G401.6 (cell line): ENCODE results near the gene WNT8A.
A peak's percentile ranks its signal among the peaks of the same experiment; 100 is the strongest.
"Not testable (repeated sequence)": the region's sequence is repeated elsewhere in the genome, so short reads cannot be mapped to it uniquely, and the experiment has no call there.

ENCODE experiments used
- FAIRE-seq: peaks from 2 replicates; lab custom pipeline; 2012; peaks lifted over from hg19 to GRCh38; lab: Jason Lieb, UNC

WNT8A gene, protein sequence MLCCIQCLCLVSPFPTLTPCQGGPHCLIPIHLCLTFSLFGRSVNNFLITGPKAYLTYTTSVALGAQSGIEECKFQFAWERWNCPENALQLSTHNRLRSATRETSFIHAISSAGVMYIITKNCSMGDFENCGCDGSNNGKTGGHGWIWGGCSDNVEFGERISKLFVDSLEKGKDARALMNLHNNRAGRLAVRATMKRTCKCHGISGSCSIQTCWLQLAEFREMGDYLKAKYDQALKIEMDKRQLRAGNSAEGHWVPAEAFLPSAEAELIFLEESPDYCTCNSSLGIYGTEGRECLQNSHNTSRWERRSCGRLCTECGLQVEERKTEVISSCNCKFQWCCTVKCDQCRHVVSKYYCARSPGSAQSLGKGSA

DNA sequence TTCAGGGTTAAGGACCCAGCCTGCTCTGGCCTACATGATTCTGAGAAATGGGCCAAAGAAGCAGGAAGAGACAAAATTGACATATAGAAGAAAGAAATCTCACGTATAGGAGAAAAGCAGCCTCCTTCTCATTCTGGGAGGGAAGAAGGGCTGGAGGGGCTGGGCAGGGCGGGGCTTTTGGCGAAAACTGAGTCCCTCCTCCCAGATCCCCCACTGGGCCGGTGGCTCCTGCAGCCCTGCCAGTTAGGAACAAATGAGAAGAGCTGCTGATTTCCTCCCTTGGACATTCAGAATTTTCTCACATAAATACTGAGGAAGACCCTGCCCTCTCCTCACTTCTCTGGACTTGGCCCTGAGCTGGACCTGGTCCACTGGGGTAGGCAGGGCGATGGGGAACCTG lies at the start of gene WNT8A:
WNT8A (plus strand) TSS at position 332 of the 400 bp plus-strand sequence. CDS start 95 bp downstream, outside the sequence.
- FAIRE-seq, result no peak

DNA sequence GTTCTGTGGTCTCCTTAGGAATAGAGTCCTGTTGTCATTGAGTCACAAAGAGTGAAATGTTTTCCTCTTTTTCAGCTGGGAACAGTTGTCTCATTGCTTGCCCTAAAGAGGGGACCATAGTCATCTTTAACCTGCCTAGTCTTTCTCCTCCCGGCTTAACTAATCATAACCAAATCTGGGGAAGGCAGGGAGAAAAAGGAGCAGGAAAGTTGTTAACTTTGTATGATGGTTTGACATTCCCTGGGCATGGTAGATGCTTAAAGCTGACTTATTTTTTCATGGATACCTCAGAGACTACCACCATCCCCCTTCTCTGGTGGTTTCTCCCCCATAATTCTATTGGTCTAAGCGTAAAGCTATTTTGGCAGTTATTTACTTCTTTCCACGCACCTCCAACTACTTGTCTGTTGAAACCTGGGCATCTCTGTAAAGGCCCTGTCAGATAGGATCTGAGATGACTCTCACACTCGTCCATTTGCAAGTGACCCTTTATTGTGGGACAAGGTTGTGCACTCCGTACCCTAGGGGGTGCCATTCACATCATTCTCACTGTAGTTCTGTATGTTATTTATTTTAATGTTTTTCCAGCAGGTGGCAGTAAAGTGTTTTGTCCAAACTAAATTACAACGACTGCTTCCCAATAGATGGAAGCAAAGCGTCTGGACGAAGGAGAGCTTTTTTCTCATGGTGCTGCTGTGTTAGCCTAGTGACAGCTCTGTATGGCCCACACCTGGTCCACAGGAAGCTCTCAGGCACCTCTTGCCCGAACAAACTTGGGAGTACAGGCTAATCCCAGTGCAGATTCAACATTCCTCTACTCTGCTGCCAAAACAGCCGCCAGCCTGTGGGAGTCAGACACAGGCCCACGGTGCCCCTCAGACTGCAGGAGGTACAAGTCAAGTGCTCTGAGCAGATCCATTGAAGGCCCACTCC lies 48.0 kb upstream of the WNT8A start:
- FAIRE-seq, result peak; percentile 95

DNA sequence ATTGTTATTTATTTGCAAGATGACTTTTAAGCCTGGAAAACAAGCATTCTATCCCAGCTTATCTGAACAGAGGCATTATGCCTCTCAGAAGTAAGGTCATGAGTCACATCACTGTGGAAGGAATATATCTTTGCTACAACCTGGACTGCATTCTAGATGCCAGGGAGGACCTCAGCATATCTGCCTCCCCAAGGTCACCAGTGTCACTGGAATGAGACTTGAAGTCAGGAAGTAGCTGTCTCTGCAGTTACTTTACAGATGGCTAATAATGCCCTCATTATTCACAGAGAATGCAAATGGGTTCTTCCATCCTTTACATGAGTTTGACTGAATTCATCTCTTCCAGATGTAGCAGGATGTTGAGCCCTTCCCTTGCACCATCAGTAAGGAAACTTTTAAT lies 46.6 kb upstream of the WNT8A start:
- FAIRE-seq, result no peak

DNA sequence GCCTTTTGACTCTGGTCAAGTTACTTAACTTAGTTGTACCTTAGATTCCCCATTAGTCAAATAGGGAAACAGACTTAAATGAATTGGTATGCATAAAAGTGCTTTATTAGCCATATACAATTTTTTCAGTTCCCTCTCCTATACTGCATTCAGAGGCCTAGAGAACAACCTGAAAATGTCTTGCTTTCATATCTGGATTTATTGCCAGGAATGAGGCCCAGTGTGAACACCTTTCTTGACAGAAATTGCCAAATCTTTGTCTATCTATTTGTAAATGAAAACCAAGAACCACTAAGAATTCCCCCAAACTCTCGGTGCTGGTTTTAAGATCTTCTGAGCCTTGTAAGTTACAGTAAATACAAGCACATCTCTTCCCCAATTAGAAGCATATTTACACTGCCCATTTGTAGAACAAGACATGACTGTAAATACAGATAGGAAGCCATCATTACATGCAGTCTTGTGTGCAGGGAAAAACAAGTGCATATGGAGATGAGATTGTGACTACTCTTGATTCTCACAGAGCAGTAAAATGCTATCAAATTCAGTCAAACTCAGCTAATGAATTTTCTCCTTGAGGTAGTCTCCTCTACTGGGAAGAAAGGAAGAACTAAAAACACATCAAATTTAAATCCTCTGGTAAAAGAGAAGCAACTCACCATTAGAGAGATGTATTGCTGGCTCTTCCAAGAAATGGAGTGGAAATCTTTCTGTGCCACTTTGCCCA lies 45.8 kb upstream of the WNT8A start:
- FAIRE-seq, result no peak

DNA sequence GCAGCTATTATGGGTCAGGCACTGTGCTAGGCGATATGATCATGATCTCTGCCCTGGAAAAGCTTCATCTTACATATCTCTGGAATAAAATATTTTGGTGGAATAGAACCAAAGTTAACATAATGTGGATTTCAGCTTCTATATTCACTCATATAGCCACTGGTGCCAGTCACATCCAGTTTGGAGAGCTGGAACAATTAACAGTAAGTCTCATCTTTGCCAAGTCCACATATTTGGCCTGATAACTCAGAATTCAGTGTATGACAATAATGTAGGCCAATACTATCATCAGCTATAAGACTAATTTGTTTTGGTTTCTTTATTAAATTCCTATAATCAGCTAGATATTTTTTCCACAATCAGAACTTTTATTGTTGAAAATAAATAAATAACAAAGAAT lies 45.0 kb upstream of the WNT8A start:
- FAIRE-seq, result no peak

DNA sequence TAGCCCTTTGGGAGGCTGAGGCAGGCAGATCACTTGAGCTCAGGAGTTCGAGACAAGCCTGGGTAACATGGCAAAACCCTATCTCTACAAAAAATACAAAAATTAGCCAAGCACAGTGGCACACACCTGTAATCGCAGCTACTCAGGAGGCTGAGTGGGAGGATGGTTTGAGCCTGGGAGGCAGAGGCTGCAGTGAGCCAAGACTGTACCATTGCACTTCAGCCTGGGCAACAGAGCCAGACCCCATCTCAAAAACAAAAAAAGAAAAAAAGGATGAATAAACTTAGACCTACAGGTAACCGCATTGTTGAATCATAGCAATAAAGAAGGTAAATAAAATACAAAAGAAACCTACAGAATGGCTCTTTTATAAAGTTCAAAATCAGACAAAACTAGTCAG lies 38.5 kb upstream of the WNT8A start:
- FAIRE-seq, result not testable (repeated sequence)

DNA sequence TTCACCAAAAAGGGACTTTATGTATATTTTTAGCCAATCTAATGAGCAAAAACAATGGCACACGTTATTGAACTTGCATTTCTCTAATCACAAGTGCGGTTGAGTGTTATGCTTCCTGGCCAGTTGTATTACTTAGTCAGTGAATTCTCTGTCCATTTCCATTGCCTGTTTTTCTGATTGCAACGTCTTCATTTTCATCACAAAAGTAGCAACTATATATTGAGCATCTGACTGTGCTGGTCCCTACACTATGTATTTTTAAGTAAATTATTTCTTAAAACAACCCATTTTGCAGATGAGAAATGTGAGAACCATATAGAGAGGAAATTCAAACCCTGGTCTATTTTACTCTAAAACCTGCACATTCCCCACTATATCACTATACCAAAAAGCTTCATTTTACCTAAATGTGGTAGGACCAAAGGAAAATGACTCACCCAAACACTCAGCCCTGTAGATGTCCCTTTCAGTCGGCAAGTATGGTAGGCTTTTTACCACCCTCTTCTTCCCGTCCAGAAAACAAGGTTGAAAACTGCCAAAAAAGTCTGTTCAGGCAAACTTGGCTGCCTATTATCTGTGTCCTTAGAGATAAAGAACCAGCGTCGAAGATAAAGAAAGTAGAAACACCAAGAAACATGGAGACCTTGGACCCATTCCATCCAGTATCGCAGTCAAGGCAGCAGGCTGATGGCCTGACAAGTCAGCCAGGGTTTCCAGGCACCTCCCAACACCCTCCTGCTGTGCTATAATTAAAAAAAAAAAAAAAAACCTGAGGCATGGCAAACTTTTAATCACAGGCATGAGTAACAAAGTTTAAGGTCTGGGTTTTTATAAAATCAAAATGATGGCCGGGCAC lies 32.2 kb upstream of the WNT8A start:
- no peak for FAIRE-seq

DNA sequence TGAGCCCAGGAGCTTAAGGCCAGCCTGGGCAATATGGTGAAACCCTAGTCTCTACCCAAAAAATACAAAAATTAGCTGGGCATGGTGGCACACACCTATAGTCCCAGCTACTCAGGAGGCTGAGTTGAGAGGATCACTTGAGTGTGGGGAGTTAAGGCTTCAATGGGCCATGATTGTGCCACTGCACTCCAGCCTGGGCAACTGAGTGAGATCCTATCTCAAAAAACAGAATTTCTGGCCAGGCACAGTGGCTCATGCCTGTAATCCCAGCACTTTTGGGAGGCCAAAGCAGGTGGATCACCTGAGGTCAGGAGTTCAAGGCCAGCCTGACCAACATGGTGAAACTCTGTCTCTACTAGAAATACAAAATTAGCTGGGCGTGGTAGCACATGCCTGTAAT lies 31.1 kb upstream of the WNT8A start:
- not testable (repeated sequence) for FAIRE-seq

DNA sequence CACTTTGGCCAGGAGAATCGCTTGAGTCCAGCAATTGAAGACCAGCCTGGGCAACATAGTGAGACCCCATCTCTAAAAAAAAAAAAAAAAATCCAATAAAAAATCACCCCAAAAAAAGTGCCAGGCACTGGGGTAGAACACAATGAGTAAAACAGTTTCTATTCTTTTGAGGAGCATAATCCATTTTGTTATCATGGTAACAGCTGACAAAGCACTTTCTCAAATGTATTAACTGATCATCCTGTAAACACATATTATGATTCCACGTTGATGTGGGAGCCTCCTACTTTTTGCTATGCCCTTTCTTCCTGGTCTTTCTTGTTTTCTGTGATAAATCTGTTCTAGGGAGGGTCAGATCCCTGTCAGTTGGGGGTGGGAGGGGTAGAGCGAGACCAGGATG lies 30.3 kb upstream of the WNT8A start:
- no peak for FAIRE-seq

DNA sequence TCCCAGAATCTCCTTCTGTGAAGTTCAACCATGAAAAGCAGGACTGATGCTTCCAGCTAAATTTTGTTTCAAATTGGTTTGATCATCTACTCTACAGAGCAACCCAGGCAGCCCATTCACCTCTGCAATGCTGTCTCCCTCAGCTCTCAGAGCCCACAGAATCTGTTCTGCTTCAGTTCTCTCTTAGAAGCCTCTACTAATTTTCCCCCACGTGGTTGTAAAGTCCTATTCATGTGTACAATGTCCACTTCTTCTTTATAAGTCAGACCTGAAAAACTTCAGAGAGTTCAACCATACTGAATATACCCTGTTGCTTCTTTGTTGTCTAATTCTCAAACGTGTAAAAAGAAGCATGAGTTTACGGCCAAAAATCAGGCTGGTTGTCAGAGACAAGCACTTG lies 29.6 kb upstream of the WNT8A start:
- FAIRE-seq, result no peak

DNA sequence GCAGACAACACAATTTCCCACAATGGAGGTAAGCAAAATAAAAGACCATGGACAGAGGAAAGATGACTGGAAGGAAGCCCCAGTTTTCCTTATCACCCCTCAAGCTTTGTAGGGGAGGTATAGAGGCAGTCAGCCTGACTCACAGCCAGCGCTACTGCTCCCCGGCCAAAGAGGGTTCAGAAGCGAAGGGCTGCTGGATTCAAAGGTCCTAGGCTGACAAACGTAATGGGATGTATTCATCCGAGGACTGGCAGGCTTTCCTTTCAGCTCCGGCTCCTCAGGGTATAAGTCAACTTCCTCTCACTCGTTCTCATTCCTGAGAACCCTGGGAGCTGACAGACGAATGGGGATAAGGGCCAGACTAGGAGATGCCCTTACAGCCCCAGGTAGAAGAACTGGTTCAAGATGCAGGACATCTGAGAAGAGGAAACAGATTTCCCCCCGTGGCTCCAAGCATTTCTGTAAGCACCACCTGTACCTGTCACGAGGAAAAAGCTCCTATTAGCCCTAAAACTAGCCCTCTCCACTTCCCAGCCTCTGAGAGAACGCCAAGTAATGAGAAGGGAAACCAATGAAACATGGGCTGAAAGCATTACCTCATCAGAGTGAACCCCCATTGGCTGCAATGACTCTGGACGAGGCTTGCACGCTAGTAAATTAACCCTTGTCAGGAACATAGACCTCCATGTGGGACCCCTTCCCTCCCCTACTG lies 28.8 kb upstream of the WNT8A start:
- FAIRE-seq, result no peak

DNA sequence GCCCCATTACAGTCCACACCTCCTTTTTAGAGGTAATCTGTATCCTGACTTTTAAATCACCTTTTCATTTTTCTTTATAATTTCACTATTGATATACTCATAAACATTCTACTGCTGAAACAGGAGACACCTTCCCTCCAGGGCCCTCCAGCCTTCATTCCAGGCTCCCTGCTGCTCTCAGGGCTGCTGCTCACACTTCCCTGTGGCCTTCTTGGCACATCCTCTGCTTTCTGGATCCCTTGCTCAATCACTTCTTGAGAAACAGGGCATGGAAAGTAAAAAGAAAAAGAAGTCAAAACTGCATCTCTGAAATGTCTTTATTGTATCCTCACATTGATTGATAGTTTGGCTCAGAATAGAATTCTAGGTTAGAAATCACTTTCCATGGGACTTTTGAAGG lies 19.3 kb upstream of the WNT8A start:
- FAIRE-seq, result no peak

DNA sequence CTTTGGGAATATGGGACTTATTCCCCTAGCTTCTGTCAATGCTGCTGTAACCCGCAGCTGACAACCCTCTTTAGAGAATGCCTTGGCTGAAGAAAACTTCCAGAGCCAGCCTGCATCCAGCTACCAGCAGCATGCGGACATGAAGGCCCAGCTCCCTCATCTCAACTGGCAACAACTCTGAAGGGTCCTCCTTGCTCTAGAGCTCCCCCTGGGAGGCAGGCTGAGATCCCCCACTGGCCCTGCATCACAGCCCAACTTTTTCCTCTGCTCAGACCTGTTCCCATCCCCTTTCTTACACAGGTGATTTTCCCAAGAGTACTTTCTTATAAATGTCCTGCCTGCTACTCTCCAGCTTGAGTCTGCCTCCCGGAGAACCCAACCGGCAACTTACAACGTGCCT lies 18.7 kb upstream of the WNT8A start:
- FAIRE-seq, result no peak

DNA sequence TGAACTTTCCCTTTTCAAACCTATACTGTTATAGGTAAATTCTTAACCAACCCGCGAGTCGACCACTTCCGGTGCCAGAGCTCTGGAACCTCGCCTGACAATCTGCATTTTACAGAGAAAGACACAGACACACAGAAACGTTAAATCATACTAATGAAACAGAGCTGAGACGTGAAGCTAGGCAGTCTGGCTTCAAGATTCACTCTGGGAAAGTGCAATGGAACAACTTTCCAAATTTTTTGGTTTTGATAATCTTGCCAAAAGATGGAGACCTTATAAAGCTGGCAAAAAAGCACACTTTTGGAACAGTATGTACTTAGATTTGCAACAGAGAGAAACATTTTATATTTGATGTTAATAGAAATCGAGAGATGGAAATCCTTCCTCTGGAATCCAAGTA lies 15.9 kb upstream of the WNT8A start:
- FAIRE-seq, result no peak

DNA sequence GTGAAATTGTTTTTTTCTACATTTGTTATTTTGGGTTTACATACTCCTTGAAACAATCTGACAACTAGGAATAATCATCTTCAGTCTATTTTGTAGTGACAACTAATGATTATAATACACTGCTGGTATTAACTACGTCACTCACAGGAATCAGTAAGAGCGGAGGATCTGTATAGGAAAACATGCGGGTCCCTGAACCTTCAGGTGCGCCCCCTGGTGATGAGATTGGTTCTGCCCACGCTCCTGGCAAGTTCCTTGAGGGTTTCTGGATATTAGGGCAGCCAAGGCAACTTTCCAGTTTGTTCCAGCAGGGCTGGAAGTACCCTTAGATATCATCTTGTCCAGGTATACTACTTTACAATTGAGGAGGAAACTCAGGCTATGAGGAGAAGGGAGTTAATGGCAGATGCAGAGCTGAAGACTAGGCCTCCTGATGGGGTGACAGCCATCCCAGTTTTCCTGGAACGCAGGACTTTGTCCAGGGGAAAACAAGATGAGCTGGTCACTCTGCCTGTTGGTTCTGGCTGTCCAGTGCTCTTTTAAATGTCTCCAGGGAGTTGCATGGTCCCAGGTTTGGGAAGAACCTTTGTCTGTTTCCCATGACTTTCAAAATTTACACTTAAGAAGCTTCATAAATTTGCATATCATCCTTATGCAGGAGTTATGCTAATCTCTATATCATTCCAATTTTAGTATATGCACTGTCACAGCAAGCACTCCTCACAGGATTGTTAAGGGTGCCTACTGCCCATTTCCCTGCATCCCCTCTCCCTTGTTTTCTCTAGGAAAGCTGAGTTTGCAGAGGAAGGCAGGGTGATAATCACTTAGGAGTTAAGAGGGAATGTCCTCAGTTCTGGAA lies 14.9 kb upstream of the WNT8A start:
- FAIRE-seq, result peak; percentile 91

DNA sequence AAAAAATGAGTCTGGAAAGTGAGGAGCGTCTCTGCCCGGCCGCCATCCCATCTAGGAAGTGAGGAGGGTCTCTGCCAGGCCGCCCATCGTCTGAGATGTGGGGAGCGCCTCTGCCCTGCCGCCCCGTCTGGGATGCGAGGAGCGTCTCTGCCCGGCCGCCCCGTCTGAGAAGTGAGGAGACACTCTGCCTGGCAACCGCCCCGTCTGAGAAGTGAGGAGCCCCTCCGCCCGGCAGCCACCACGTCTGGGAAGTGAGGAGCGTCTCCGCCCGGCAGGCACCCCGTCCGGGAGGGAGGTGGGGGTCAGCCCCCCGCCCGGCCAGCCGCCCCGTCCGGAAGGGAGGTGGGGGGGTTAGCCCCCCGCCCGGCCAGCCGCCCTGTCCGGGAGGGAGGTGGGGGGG lies 13.8 kb upstream of the WNT8A start:
- FAIRE-seq, result not testable (repeated sequence)

DNA sequence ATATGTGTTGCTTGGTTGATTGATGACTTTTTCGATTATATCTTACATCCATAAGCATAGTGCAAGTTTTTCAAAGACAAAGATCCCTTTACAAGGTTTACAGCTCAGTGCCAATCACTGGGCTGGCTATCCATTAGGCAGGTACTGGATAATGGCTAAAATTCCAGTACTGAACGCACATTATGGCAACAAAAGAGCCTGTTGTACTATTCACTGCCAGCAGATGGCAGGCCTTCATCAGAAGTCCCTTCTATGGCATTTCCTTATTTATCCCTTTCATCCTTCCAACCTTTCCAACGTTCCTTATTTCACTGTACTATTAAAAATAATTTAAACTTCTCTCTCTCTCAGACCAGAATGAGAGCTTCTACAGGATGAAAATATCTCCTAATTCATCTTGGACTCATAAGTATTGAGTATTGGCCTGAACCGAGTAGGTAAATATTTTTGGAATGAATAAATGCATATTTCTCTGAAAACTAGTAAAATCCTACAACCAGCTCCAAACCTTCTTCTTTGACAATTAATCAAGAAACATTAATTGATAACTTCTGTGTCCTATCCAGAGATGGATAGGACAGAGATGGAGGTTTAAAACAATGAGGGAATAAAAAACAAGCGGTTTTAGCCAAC lies 6.7 kb upstream of the WNT8A start:
- peak; percentile 94 for FAIRE-seq

DNA sequence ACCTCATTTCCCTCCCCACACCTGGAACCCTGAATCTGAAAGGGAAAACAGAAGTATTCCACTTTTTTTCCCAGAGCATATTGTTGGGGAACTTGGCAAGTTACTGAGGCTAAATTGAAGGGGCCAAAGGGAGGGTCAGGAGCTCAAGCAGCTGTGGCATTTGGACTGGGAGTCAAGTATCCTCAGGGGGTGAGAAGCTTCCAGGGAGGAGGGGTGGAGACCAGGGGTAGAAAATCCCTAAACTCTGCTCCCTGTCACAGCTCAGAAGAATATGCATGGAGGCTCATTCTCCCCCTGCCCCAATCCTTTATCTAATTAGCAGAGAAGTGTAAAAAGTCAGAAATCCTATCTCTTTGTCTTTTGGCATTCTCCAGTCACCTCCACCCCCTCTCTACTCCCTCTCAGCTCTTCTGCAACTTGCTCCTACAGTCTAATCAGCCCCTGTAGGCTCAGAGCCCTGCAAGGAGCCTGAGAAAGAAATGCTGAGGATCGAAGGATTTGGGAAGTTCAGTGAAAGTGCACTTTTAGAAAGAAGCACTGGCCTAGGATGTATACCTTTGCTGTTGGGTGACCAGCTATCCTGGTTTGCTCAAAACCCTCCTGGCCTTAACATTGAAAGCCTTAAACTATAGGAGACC lies 5.7 kb upstream of the WNT8A start:
- FAIRE-seq, result no peak

DNA sequence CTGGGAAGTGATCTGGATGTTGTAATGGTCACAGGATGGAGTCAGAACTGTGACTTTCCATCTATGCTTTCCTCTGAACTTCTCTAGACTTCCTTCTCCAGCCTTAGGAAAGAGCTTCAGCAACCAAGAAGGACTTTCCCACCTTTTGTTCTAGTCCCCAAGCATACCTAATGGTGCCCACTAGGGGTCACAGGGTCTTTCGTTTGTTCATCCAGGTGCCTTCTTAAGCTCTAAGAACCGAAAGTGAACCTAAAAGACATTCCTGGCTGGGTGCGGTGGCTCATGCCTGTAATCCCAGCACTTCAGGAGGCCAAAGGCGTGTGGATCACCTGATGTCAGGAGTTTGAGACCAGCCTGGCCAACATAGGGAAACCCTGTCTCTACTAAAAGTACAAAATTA lies 1.8 kb upstream of the WNT8A start:
- FAIRE-seq, result no peak
